ENCODE results near the gene SGMS1. TPM values are rescaled to one million over a fixed set of nuclear protein-coding genes. Genes with fewer than 3 reads are reported as not detected.
A peak's percentile ranks its signal among the peaks of the same experiment; 100 is the strongest.
"Not testable (repeated sequence)": the region's sequence is repeated elsewhere in the genome, so short reads cannot be mapped to it uniquely, and the experiment has no call there.

The SGMS1 gene
- total and polyA plus RNA-seq, 11 donors = 6.9 to 40.6 (median 19.6) TPM

GRCh38 chr10:50572017-50572491, 51.7 kb downstream of the SGMS1 start:
- 86 to 93% (median 90%) methylated on average over 2 of the region's 2 CpGs for WGBS, 4 donors
- no peak for TF ChIP-seq POLR2A (IDR thresholded peaks at IDR 0.05)
- no peak for TF ChIP-seq CTCF (IDR thresholded peaks at IDR 0.05)

DNA sequence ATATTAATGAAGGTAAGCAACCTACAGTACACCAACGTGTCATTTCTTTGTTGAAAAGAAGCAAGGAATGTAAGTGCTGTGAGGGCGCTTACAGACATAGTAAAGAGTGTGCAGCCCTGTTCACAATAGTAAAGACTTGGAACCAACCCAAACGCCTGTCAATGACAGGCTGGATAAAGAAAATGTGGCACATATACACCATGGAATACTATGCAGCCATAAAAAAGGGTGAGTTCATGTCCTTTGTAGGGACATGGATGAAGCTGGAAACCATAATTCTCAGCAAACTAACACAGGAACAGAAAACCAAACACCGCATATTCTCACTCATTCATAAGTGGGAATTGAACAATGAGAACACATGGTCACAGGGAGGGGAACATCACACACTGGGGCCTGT, 55.0 kb downstream of the SGMS1 start:
- not testable (repeated sequence) for DNase-seq, H3K27me3 ChIP-seq, H3K36me3 ChIP-seq, ATAC-seq, H3K9me3 ChIP-seq, H3K4me3 ChIP-seq, H3K27ac ChIP-seq
- WGBS, 4 donors = 94 to 97% (median 96%) methylated on average over 4 of the region's 4 CpGs
- peaks cover 0 to 21% (median 9%) of the 10 kb centered on the region in 12 donors for H3K4me1 ChIP-seq
- intact Hi-C loops (cut with DNase I) = loop anchor here in 1 of 10 donors (5.0 kb wide), 1 partner anchor 44 kb away; no protein-coding TSS in a partner anchor

More at GRCh38 chr10:50572017-50572491, 51.7 kb downstream of the SGMS1 start:
- H3K27ac ChIP-seq = no peak overlapping the region
- H3K4me3 ChIP-seq = no peak overlapping the region
- H3K4me1 ChIP-seq = peaks cover 0 to 32% (median 23%) of the 10 kb centered on the region in 12 donors
- H3K36me3 ChIP-seq = no peaks in the 10 kb centered on the region
- no peak for DNase-seq
- ATAC-seq = no peak
- no peaks in the 10 kb centered on the region for H3K27me3 ChIP-seq
- peaks cover 0 to 7% (median 0%) of the 10 kb centered on the region in 12 donors for H3K9me3 ChIP-seq
- intact Hi-C loops (cut with DNase I) = loop anchor here in 1 of 10 donors (5.0 kb wide), 1 partner anchor 50 kb away; the partner anchor contains the start of gene SGMS1

- Histone ChIP-seq H3K9me3 (no peaks in the 10 kb centered on the region), H3K27me3 (no peaks in the 10 kb centered on the region), H3K27ac (no peak overlapping the region), H3K4me1 (peaks cover 0 to 16% (median 6%) of the 10 kb centered on the region in 12 donors), H3K4me3 (no peak overlapping the region), H3K36me3 (no peaks in the 10 kb centered on the region)
- TF ChIP-seq CTCF (IDR thresholded peaks at IDR 0.05) (no peak), POLR2A (IDR thresholded peaks at IDR 0.05) (no peak)
- DNase-seq = no peak
- peak in 1 of 4 donors; percentile 55 for ATAC-seq
- 30 to 67% (median 52%) methylated on average over 3 of the region's 3 CpGs for WGBS, 4 donors
- intact Hi-C loops (cut with DNase I) = loop anchor here in 1 of 10 donors (5.0 kb wide), 1 partner anchor 45 kb away; no protein-coding TSS in a partner anchor
These were observed 56.4 kb downstream of the SGMS1 start for GRCh38 chr10:50567384-50567783.

DNA sequence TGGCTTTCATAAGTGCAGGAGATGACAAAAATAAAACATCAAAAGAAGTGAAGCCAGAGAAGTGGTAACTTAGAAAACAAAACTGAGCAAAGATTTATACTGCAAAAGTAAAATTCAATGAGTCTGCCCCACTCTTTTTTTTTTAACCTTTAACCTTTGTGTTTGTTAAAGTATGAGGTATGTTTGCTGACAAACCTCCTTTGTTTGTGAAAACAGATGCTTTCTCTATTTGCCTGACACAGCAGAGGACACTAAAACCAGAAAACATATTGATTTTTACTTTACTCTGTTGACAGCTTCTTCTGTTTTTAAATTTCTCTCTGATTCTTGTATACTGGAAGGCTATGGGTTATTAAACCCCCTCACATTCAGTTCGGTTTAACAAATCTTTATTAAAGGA, 57.6 kb downstream of the SGMS1 start:
- DNase-seq (no peak), ATAC-seq (no peak)
- TF ChIP-seq CTCF (IDR thresholded peaks at IDR 0.05) = no peak
- TF ChIP-seq POLR2A (IDR thresholded peaks at IDR 0.05) = no peak
- 0 to 86% (median 49%) methylated on average over 1 of the region's 1 CpG for WGBS, 4 donors
- intact Hi-C loops (cut with DNase I) = loop anchor here in 1 of 10 donors (5.0 kb wide), 1 partner anchor 46 kb away; no protein-coding TSS in a partner anchor
- Histone ChIP-seq H3K9me3 (no peaks in the 10 kb centered on the region), H3K27me3 (no peaks in the 10 kb centered on the region), H3K27ac (no peak overlapping the region), H3K4me1 (peaks cover 0 to 16% (median 8%) of the 10 kb centered on the region in 12 donors), H3K36me3 (no peaks in the 10 kb centered on the region), H3K4me3 (no peak overlapping the region)

All from heart left ventricle (tissue), 16 donors.